ENCODE data around the gene HEBP1. TPM values are rescaled to one million over a fixed set of nuclear protein-coding genes. Genes with fewer than 3 reads are reported as not detected.
A peak's percentile ranks its signal among the peaks of the same experiment; 100 is the strongest.

HEBP1 gene
- total RNA-seq, 2 experiments from 2014 or later, result 11.1 to 12.5 TPM

DNA sequence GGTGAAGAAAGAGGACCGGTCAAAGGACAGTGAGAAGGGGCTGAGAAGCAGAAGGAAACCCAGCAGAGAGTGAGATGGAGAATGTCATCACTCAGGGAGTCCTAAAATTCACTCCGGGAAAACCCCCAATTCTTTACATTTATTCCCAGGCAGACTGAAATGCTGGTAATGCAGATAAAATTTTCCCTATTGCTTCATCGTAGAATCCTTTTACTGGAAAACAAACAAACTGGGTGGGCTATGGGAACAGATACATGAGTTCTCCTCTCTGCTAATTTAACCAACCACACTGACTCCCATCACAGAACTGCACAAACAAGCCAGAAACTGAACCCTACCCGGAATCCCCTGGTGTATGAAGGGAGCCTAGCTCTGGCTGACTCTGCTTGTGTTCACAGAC, 20.9 kb downstream of the HEBP1 start:
- DNase-seq, result no peak
- ChIA-PET POLR2A (no interaction called here), CTCF (no interaction called here)
- no peaks in the 10 kb centered on the region for H3K4me1 Mint-ChIP-seq
- no peak overlapping the region for H3K4me3 Mint-ChIP-seq
- no peaks in the 10 kb centered on the region for H3K36me3 Mint-ChIP-seq (ENCODE audit: low read depth)
- H3K27me3 Mint-ChIP-seq, result no peaks in the 10 kb centered on the region
- H3K9me3 Mint-ChIP-seq, result no peaks in the 10 kb centered on the region
- H3K27ac Mint-ChIP-seq, result no peak overlapping the region

DNA sequence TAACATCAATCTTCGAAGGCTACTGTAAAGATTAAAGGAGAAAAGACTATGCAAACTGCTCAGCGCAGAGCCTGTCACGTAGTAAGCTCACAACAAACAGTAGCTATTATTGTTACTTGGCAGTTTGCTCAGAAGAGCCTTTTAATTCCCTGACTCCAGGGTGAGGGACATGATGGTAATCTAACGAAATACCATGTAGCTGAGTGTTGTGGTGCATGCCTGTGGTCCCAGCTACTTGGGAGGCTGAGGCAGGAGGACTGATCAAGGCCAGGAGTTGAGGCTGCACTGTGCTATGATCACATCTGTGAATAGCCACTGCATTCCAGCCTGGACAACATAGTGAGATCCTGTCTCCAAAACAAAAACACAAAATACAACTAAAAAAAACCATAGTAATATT, 22.8 kb downstream of the HEBP1 start:
- Mint-ChIP-seq H3K9me3 (peaks cover 11% of the 10 kb centered on the region), H3K4me3 (no peak overlapping the region), H3K27ac (no peak overlapping the region), H3K36me3 (ENCODE audit: low read depth) (peaks cover 7% of the 10 kb centered on the region), H3K4me1 (no peaks in the 10 kb centered on the region), H3K27me3 (no peaks in the 10 kb centered on the region)
- POLR2A ChIA-PET, result no interaction called here
- CTCF ChIA-PET, result interaction anchor here (1.0 kb wide), 1 partner anchor 8 kb away, joined by 4 read pairs; no protein-coding TSS in a partner anchor
- no peak for DNase-seq

DNA sequence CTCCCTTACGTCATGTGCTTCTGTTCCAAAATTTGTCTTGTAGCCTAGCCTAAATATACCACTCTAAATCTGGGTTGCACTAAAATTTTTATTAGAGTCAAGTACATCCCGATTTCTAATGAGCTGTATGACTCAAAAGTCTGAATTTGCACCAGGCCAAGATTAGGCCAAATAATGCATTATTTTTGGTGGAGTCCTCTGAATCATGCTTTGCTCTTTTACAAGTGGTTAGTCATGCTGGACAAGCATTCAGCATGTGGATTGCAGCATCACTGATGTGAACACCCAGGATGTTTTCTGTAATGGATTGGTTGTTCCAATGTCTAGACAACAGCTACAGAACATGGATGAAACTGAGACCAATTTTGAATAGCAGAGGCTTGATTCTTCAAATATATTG, 23.7 kb downstream of the HEBP1 start:
- Mint-ChIP-seq H3K27ac (no peak overlapping the region), H3K9me3 (peaks cover 13% of the 10 kb centered on the region), H3K36me3 (ENCODE audit: low read depth) (peaks cover 11% of the 10 kb centered on the region), H3K4me1 (no peaks in the 10 kb centered on the region), H3K4me3 (no peak overlapping the region), H3K27me3 (no peaks in the 10 kb centered on the region)
- CTCF ChIA-PET, result interaction anchor here (0.6 to 2.2 kb wide), 9 partner anchors 9 to 633 kb away, joined by 3 to 13 read pairs (median 3); partner anchors contain the start of gene FAM234B
- DNase-seq, result no peak
- POLR2A ChIA-PET, result no interaction called here

DNA sequence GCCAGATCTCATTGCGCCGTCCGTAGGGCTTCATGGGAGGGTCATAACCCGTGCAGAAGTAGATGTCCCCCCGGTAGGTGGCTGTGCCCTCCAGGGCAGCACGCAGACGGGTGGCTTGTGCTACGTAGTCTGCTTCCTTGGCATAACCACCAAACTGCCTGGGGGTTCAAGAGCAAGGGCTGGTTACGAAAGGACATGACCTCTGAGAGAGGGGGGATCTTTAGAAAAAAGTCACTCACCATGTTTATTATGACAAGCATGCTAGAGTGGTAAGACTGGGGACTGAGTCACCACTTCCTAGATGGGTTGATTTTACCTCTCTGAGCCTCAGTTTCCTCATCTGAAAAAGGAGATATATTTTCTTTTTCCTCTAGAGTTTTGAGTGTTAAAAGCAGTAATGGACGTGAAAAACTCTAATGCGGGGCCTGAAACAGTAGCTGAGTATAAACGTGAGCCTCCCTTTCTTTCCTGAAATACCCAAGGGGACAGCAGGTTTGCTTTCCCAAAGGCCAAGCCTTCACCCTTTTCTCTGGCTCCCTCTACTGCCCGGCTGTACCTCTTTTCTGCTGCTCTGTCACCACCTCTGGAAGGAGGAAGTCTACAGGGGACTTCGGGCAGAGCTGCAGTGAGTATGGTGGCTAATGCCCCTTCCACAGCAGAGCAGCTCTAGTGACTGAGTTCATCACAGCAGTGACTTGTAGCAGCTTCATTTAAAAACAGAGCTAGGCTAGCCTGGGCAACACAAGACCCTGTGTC, 24.6 kb downstream of the HEBP1 start:
- Mint-ChIP-seq H3K27me3 (no peaks in the 10 kb centered on the region), H3K27ac (no peak overlapping the region), H3K9me3 (peaks cover 13% of the 10 kb centered on the region), H3K36me3 (ENCODE audit: low read depth) (peaks cover 11% of the 10 kb centered on the region), H3K4me1 (no peaks in the 10 kb centered on the region), H3K4me3 (no peak overlapping the region)
- ChIA-PET CTCF (interaction anchor here (0.6 to 2.2 kb wide), 10 partner anchors 7 to 632 kb away, joined by 3 to 13 read pairs (median 3); partner anchors contain the start of gene FAM234B), POLR2A (no interaction called here)
- no peak for DNase-seq

DNA sequence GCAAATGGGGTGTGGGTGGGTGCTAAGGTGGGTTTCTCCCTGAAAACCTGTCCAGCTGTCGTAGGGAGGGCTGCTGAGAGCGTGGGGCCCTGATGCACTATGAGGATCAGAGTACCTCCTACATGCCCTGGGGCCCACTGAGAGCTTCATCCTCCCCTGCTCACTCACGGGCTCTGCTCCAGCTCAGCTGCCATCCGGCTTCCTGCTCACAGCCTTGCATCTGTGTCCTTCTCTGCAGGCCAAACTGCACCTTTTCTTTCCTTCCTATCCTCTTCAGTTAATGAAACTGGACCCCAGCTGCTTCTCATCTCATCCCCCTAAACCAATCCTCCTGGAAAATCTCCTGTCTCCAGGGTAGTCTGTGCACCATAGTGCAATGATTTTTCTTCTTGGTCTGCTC, 25.9 kb downstream of the HEBP1 start:
- Mint-ChIP-seq H3K36me3 (ENCODE audit: low read depth) (peaks cover 11% of the 10 kb centered on the region), H3K27ac (no peak overlapping the region)

DNA sequence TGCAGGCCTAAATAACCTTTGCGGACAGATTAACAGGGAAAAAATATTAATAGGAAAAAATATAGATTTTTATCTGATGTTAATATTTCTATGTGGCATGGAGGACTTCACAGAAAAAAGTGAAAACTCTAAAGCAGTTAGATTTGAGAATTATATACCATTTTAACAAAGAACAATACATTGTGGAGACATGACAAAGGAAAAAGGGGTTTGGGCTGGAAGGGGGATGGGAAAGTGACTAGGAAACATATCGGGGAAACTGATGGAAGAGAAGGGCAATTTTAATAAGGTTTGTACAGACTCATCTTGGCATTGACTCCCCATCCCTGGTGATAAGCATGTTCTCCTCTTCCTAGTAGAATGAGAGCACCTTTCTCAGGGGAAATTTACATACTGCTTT, 27.0 kb downstream of the HEBP1 start:
- H3K36me3 Mint-ChIP-seq (ENCODE audit: low read depth), result peaks cover 11% of the 10 kb centered on the region
- no peak for DNase-seq
- no peaks in the 10 kb centered on the region for H3K27me3 Mint-ChIP-seq
- peaks cover 13% of the 10 kb centered on the region for H3K9me3 Mint-ChIP-seq
- POLR2A ChIA-PET, result no interaction called here
- no peak overlapping the region for H3K27ac Mint-ChIP-seq
- no peaks in the 10 kb centered on the region for H3K4me1 Mint-ChIP-seq
- CTCF ChIA-PET, result interaction anchor here (1.2 kb wide), 1 partner anchor 239 kb away, joined by 4 read pairs; no protein-coding TSS in a partner anchor
- no peak overlapping the region for H3K4me3 Mint-ChIP-seq

More for the DNA sequence above, 25.9 kb downstream of the HEBP1 start:
- H3K27me3 Mint-ChIP-seq, result no peaks in the 10 kb centered on the region
- CTCF ChIA-PET, result interaction anchor here (0.7 to 1.2 kb wide), 5 partner anchors 9 to 238 kb away, joined by 3 to 5 read pairs (median 3); no protein-coding TSS in a partner anchor
- no peaks in the 10 kb centered on the region for H3K4me1 Mint-ChIP-seq
- H3K9me3 Mint-ChIP-seq, result peaks cover 13% of the 10 kb centered on the region
- no peak overlapping the region for H3K4me3 Mint-ChIP-seq
- no peak for DNase-seq
- POLR2A ChIA-PET, result interaction anchor here (0.8 kb wide), 1 partner anchor 237 kb away, joined by 3 read pairs; no protein-coding TSS in a partner anchor

DNA sequence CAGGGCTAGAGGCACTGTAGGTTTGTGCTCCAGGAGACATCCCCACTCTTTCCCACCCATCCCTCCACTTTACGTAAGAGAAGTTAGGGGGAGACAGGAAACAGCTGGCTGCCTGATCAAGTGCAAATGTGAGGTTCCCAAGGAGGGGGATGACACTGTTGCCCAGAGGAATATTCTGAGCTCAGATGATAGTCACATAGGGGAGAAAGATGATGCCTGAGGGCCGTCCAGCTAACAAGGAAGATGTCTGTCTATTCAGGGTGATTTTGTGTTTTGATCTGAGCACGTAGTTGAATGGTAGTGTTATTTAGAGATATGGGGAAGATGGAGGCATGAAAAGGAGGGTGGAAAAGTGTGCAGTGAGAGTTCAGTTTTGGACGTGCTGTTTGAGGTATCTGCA, 34.2 kb downstream of the HEBP1 start:
- no peak for DNase-seq
- Mint-ChIP-seq H3K27me3 (no peaks in the 10 kb centered on the region), H3K36me3 (ENCODE audit: low read depth) (no peaks in the 10 kb centered on the region), H3K4me3 (no peak overlapping the region), H3K4me1 (peaks cover 12% of the 10 kb centered on the region), H3K9me3 (no peaks in the 10 kb centered on the region), H3K27ac (no peak overlapping the region)
- POLR2A ChIA-PET, result no interaction called here
- CTCF ChIA-PET, result no interaction called here

DNA sequence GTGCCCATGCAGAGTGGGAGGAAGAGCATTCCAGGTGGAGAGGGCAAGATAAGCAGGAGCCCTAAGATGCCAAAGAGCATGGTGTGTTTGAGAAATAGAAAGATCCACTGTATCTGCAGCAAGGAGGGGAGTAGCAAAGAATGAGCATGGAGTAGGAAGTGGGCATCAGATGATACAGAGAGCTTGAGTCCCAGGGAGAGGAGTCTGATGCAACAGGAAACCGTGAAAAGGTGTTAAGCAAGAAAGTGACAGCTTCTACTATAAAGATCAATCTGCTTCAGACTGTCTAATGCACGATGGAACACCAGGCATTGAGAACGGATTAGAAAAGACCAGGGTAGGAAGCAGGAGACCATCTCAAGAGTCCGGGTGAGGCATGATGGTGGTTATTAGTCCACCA, 35.8 kb downstream of the HEBP1 start:
- CTCF ChIA-PET, result interaction anchor here (1.8 kb wide), 1 partner anchor 48 kb away, joined by 4 read pairs; no protein-coding TSS in a partner anchor
- Mint-ChIP-seq H3K27me3 (no peaks in the 10 kb centered on the region), H3K9me3 (no peaks in the 10 kb centered on the region), H3K36me3 (ENCODE audit: low read depth) (no peaks in the 10 kb centered on the region), H3K4me1 (peaks cover 12% of the 10 kb centered on the region), H3K27ac (peak overlapping the region; percentile 38), H3K4me3 (no peak overlapping the region)
- POLR2A ChIA-PET, result no interaction called here
- no peak for DNase-seq

DNA sequence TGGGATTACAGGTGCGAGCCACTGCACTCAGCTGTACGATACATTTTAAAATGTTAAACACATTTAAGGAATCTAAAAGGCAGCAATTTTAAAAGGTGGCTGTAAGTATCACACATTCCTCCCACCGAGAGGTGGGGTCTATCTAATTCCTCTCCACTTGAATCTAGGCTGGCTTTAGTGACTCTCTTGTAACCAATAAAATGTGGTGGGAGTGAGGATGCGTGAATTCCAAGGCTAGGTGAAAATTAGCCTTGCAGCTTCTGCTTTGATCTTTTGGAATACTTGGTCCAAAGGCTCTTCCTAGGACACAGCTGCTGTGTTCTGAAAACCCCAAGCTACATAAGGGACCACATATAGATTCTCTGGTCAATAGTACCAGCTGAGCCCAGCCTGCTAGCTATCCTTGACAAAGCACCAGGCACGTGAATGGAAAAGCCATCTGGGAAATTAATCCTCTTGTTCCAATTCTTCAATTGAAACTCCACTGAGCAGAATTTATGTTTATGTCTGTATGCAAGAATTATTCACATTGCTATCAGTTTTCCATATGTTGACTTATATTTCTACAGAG, 39.3 kb downstream of the HEBP1 start:
- Mint-ChIP-seq H3K36me3 (ENCODE audit: low read depth) (no peaks in the 10 kb centered on the region), H3K27ac (no peak overlapping the region), H3K4me3 (no peak overlapping the region), H3K4me1 (peaks cover 12% of the 10 kb centered on the region), H3K27me3 (peaks cover 3% of the 10 kb centered on the region), H3K9me3 (no peaks in the 10 kb centered on the region)
- ChIA-PET CTCF (interaction anchor here (0.8 kb wide), 1 partner anchor 317 kb away, joined by 3 read pairs; no protein-coding TSS in a partner anchor), POLR2A (no interaction called here)
- no peak for DNase-seq

DNA sequence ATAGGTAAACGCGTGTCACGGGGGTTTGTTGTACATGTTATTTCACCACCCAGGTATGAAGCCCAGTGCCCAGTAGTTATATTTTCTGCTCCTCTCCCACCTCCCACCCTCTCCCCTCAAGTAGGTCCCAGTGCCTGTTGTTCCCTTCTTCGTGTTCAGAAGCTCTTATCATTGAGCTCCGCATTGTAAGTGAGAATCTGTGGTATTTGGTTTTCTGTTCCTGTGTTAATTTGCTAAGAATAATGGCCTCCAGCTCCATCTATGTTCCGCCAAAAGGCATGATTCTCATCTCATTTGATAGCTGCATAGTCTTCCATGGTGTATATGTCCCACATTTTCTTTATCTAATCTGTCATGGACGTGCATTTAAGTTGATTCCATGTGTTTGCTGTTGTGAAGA, 41.2 kb downstream of the HEBP1 start:
- no peak for DNase-seq
- H3K4me3 Mint-ChIP-seq, result no peak overlapping the region
- H3K36me3 Mint-ChIP-seq (ENCODE audit: low read depth), result no peaks in the 10 kb centered on the region
- ChIA-PET CTCF (no interaction called here), POLR2A (no interaction called here)
- peaks cover 3% of the 10 kb centered on the region for H3K4me1 Mint-ChIP-seq
- H3K27me3 Mint-ChIP-seq, result peaks cover 3% of the 10 kb centered on the region
- H3K9me3 Mint-ChIP-seq, result no peaks in the 10 kb centered on the region
- H3K27ac Mint-ChIP-seq, result no peak overlapping the region

DNA sequence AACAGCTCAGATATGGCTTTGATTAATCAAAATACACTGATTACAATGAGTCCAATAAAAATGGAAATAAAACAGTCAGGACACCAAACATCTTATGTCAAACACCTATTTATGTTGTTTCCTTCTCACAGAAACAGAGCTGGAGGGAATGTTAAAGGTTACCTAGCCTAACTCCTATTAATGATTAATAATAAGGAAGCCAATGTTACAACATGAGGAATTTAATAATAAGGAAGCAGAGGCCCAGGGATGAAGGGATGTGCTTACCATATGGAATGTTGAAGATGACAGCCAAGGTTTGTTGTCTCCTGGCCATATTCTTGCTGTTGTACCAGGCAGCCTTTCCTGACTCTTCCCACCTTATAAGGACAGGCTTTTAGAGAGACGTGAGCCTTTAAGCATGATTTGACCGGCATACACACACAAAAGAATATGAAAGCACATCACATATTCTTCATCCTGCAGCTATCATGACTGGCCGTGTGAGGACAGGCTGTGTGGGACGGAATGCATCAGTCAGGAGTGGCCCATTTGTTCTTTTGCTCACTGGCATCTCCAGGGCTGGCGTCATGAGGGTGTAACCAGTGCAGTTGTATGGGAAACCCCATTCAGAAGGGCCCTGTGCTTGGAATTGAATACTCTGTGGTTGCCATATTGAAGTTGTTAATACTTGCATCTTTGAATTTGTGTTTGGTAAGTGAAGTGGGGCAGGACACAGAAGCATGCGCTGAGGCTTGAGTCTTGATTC, 45.0 kb downstream of the HEBP1 start:
- Mint-ChIP-seq H3K27ac (no peak overlapping the region), H3K9me3 (no peaks in the 10 kb centered on the region), H3K4me1 (no peaks in the 10 kb centered on the region), H3K4me3 (no peak overlapping the region), H3K27me3 (peaks cover 11% of the 10 kb centered on the region), H3K36me3 (ENCODE audit: low read depth) (no peaks in the 10 kb centered on the region)
- ChIA-PET CTCF (interaction anchor here (1.0 kb wide), 1 partner anchor 39 kb away, joined by 4 read pairs; no protein-coding TSS in a partner anchor), POLR2A (no interaction called here)
- DNase-seq, result no peak

DNA sequence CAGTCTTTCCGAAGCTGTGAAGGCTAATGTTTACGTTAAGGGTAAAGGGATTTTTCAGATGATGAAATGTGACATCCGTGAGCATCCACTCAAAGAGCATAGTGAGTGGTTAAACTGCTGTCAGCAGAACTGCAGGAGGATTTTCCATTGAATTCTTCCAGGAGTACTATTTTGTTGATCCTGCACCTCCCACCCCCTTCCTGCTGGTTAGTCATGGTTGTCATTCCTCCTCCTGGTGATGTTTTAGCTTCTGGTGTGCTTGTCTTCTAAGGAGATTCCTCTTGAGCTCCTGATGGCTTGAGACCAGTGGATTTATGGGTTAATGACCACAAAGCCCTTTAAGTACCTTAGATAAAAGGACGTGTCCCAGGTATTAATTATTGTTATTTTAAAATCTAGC, 45.7 kb downstream of the HEBP1 start:
- ChIA-PET CTCF (no interaction called here), POLR2A (no interaction called here)
- H3K36me3 Mint-ChIP-seq (ENCODE audit: low read depth), result no peaks in the 10 kb centered on the region
- no peaks in the 10 kb centered on the region for H3K9me3 Mint-ChIP-seq
- no peak overlapping the region for H3K27ac Mint-ChIP-seq
- H3K4me1 Mint-ChIP-seq, result no peaks in the 10 kb centered on the region
- DNase-seq, result no peak
- H3K4me3 Mint-ChIP-seq, result no peak overlapping the region
- H3K27me3 Mint-ChIP-seq, result peaks cover 11% of the 10 kb centered on the region

DNA sequence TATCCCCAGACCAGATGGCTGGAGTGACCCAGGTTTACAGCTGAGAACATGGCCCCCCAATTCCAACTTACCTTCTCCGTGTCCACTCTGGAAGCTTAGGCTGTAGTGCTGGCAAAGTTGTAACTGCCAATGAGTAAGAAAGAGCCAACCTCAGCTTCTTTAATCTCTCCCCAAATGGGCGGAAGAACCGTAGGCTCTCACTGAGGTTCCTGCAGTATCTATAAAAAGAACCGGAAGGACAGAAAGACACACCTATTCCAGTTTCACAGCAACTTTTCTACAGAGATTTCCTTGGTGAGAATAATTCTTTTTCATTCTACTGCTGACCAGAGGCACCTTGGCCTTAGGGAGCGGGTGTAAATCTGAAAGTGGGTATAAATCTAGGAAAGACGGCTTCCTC, 48.0 kb downstream of the HEBP1 start, which contains the start of gene GPRC5D:
Gene GPRC5D, minus strand, starts transcription at position 135 of the 400 bp plus-strand sequence. CDS start 1,786 bp downstream, outside the sequence.
- Mint-ChIP-seq H3K27ac (no peak within 1 kb of the TSS), H3K27me3 (peaks cover 10% of the 10 kb centered on the region), H3K9me3 (no peaks in the 10 kb centered on the region), H3K4me1 (peaks cover 2% of the 10 kb centered on the region), H3K4me3 (no peak within 1 kb of the TSS), H3K36me3 (ENCODE audit: low read depth) (no peaks in the 10 kb centered on the region)
- ChIA-PET POLR2A (no interaction called here), CTCF (no interaction called here)
- DNase-seq, result no peak

All from activated CD4-positive, alpha-beta memory T cell treated with anti-CD3 and anti-CD28 coated beads, Interleukin-2, amount 10 ng/mL, durations not matched to agents 7 days and 5 days (primary cell).